Dermis blood vessel endothelial cell (primary cell): ENCODE data around the gene MINDY4B. TPM values are rescaled to one million over a fixed set of nuclear protein-coding genes. Genes with fewer than 3 reads are reported as not detected.

Source experiments
- DNase-seq: peaks from one replicate; pipeline ENCODE4 v3.0.0; 2010
- total RNA-seq: library from RNA; depleted of rRNA; stranded (reverse); fragments of >200 nt; gene quantifications from 2 replicates; pipeline ENCODE4 v1.2.3, GENCODE V29; 2014

Gene MINDY4B
- total RNA-seq = not detected in 2 replicates

DNA sequence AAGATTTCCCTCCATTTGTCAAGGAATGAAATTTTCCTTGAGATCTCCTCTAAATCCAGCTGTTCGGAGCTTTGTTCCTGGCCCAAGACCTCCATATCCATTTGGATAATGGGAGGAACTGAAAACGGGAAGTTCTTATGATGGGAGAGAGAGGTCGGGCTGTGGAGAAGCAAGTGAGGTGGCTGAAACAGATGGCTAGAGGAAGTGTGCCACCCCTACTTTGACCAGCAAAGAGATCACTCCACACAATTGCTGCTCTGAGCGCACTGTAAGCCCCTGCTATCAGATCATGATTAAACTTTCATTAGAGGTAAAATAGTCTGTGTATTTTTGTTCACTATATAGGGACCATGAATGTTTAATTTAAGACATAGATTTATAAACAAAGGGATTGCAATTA, at the start of gene MINDY4B:
MINDY4B (minus strand) TSS at position 101 of the 400 bp plus-strand sequence; CDS start at position 101, 0 bp downstream.
- no peak for DNase-seq

DNA sequence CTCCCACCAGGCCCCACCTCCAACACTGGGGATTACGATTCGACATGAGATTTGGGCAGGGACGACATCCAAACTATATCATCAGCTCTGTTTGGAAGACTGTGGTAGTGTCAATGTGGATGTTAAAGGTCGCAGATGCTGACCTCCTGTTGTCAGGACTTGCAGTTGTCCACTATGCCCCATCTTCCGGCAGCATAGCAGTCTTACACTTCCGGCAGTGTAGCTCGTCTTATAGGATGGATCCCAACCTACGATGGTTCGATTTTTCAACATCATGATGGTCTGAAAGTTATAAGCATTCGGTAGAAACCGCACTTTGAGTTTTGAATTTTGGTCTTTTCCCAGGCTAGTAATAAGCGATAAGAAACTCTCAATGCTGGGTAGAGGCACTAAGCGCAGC, 46.7 kb upstream of the MINDY4B start:
- DNase-seq = no peak

DNA sequence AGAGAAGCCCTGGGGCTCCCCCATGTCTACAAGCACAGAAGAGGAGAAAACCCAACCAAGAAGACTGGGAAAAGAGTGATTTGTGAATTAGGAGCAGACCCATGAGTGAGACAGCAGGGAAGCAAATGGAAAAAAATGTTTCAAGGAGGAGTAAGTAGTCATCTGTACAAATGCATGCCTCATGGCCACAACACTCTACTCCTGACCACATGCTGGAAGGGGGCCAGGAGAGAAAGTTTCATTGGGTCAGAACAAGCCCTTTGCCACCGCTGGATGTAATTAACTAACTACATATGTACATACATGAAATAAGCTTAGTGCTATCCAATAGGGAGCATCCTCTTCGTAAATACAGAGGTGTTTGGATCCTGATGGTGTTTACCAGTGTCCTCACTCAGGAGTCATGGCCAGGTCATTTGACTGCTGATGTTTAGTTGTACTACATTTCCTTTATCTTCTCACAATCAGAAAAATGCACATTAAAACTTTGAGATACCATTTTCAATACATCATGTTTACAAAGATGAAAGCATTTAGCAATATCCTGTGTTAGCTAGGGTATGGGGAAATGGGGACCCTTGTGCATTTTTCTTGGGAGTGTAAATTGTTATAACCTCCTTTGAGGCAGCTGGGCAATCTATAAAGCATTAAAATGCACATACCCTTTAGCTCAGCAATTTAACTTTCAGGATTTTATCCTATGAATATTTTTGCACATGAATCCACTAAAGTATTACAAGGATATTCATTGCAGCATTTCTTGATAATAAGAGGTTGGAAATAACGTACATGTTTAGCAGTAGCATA, 40.2 kb upstream of the MINDY4B start:
- no peak for DNase-seq

DNA sequence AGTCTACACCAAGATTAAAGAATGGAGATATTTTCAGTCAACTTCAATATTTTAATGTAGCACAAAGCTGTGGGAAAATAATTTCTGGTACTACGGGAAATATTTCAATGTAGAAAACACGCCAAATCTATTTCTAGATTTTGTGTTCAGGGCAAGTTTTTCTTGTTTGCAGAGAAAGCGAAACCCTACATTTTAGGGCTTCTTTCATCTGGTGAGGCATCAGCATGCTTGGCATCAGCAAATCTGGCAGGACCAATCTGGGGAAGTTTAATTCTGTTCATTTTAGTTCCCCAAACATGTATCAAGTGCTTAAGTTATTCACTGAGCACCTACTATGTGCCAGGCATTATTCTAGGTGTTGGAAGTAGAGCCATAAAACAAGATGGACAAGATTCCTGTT, 37.0 kb upstream of the MINDY4B start:
- DNase-seq = no peak

GRCh38 chr3:150936693-150937092, 31.5 kb upstream of the MINDY4B start:
- no peak for DNase-seq

DNA sequence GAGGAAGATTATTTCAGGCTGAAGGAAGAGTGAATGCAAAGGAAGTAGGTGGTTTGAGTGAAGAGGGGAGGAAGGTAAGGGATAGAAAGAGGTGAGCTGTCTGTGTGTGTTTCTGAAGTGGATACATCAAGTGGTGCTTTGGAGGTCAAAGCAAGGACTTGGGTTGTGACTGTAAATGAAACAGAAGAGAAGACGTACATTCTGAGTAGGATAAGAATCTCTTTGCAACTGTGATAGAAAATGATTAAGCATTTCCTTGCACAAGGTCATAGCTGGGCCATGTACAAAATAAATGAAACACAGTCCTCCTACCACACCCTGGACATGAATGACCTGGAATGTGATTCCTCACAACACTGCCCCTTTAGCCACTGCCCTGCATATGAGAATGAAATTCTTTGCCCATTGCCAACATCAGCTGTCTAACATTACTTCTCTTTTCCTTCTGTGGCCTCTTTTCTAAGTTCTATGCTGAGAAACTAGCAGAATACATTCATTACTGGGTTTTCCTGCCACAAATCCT, 28.3 kb upstream of the MINDY4B start:
- no peak for DNase-seq

DNA sequence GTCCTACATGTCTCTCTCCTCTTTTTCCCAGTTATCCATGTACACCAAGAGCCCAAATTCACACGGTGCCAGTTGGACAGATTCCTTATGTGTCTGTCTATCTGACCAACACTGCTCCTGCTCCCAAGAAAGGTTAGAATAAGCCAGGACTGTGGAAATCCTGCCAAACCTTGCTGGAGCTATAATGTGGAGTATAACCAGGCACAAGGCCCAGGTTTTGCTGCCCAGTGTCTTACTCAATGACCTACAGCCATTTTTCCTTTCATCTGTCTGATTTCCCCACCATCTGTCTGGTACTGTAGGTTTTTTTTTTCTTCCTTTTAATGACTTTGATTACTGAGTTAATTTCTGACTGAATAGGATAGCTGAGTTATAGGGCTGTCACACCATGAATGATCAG, 26.5 kb upstream of the MINDY4B start:
- DNase-seq = no peak

- no peak for DNase-seq
Observed at GRCh38 chr3:150930839-150931238, 25.6 kb upstream of the MINDY4B start.

- no peak for DNase-seq
Observed at GRCh38 chr3:150928234-150928633, 23.0 kb upstream of the MINDY4B start.

GRCh38 chr3:150926328-150926727, 21.1 kb upstream of the MINDY4B start:
- no peak for DNase-seq

- peak; percentile 62 for DNase-seq
Observed at GRCh38 chr3:150925751-150926201, 20.5 kb upstream of the MINDY4B start.

DNA sequence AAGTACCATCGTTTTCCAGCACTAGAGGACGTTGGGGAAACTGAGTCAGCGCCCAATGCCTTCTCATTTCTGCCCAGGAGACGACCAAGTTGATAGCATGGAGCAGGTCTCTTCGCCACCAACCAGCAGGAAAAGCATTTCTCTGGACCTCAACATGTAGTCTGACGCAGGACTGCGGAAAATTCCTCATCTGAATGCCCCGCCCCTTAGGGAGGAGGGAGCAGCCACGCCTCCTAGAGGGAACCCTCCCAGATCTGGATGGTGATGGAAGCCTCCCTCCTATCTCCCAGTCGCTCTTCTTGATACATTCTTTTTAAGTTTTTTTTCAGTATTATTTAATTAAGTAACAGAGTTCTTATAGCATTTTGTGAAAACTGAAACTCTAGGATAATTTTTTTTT, 17.4 kb upstream of the MINDY4B start:
- peak; percentile 13 for DNase-seq

GRCh38 chr3:150921209-150921608, 16.0 kb upstream of the MINDY4B start:
- no peak for DNase-seq

DNA sequence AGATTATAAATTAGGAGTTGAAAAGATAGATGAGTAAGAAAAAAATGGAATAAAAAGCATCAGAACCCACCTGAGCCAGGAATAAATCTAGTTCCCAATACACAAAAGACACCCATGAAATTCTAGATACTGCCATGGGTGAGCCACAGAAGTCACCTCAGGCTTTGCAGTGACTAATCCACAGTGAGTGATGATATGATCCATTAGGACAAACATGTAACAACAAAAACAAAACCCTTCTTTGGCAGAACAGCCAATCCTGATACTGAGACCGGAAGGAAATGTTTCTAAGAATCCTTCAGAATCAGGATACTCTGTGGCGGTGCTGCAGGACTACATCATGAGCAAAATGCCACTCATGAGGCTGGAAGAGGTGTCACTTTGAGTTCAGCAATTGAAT, 15.0 kb upstream of the MINDY4B start:
- DNase-seq = peak; percentile 13

GRCh38 chr3:150917951-150918350, 12.7 kb upstream of the MINDY4B start:
- no peak for DNase-seq

GRCh38 chr3:150913133-150913922, 8.1 kb upstream of the MINDY4B start:
- DNase-seq = no peak

GRCh38 chr3:150912501-150912900, 7.3 kb upstream of the MINDY4B start:
- DNase-seq = no peak

DNA sequence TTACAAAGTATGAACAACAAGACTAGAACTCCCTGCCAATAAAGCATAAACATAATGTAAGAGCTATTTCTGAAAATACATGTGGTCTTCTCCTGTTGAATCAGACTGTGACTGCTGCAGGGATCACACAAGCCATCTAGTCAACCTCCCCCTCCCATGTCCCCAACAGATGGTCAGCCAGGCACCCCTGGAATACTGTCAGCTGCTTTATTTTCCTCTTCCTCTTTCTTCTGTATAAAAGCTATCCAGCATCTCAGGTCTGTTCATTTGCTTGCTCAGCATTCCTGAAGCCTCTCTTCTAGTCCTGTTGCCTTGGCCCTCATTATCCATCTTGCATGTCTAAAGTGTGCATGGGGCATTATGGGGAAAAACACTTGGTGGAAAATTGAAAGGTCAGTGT, 6.5 kb upstream of the MINDY4B start:
- no peak for DNase-seq

DNA sequence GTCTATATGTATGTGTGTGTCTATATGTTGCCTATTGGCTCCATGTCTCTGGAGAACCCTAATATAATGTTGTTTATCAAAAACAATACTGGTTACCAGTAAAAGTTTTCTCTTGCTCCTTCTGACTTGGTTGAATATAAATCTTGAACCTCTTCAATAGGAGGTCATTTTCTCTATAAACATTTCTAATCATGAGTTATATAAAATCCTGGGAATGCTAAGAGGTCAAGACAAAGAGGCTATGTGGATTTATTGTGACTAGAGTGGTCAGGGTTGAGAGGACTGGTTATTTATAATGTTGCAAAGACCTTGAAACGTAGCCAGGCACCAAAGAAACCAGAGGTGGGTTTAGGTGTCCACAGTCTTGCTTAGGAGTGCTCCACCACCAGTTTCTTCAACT, 1.2 kb upstream of the MINDY4B start:
- DNase-seq = no peak

- no peak for DNase-seq
Observed at GRCh38 chr3:150905746-150906145, 507 bp upstream of the MINDY4B start.

- DNase-seq = no peak
Observed at GRCh38 chr3:150902988-150903387, 2.3 kb downstream of the MINDY4B start.

DNA sequence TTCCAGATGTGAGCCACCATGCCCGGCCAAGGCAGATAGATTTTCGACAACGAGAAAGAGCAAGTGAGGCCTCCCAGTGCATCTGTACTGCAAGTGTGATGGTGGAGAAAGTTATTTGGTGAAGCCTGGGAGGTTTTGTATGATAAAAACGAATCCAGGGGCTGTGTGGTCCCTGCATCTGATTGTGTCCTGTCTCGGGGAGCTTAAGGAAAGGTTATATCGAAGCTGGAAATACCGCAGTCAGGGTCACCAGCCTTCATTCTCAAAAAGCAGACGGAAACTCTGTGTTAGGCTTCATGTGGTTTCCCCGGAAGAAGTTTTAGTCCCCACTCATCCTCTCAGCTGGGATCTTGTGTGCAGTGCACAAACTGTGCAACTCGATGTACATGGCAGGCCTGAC, 3.4 kb downstream of the MINDY4B start:
- DNase-seq = no peak

- DNase-seq = no peak
Observed at GRCh38 chr3:150899141-150899540, 6.1 kb downstream of the MINDY4B start.
